NCI-H2196 (cell line): ENCODE results near the gene HIBCH.
"Not testable (repeated sequence)": the region's sequence is repeated elsewhere in the genome, so short reads cannot be mapped to it uniquely, and the experiment has no call there.

Source experiments
- DNase-seq: peaks from one replicate; lab custom pipeline; 2025; ENCODE audit not compliant: unreplicated experiment; lab: John Stamatoyannopoulos, UW

The HIBCH gene

GRCh38 chr2:190312635-190313025 lies 7.0 kb downstream of the HIBCH start:
- DNase-seq: not testable (repeated sequence)

- no peak for DNase-seq
Observed at GRCh38 chr2:190311893-190312634, 7.6 kb downstream of the HIBCH start.

GRCh38 chr2:190308031-190308430 lies 11.6 kb downstream of the HIBCH start:
- no peak for DNase-seq

- DNase-seq: no peak
Observed at GRCh38 chr2:190304404-190304803, 15.2 kb downstream of the HIBCH start.

GRCh38 chr2:190303647-190304046 lies 16.0 kb downstream of the HIBCH start:
- no peak for DNase-seq

- DNase-seq: no peak
Observed at GRCh38 chr2:190302052-190302451, 17.6 kb downstream of the HIBCH start.

GRCh38 chr2:190301032-190301431 lies 18.6 kb downstream of the HIBCH start:
- DNase-seq: no peak

GRCh38 chr2:190297880-190298279 lies 21.7 kb downstream of the HIBCH start:
- not testable (repeated sequence) for DNase-seq

GRCh38 chr2:190283783-190284182 lies 35.8 kb downstream of the HIBCH start:
- no peak for DNase-seq

- DNase-seq: no peak
Observed at GRCh38 chr2:190280565-190281350, 38.9 kb downstream of the HIBCH start.

GRCh38 chr2:190279256-190280134 lies 40.1 kb downstream of the HIBCH start:
- not testable (repeated sequence) for DNase-seq

GRCh38 chr2:190277234-190278112 lies 42.2 kb downstream of the HIBCH start:
- peak; percentile 18 for DNase-seq

- no peak for DNase-seq
Observed at GRCh38 chr2:190272457-190272842, 47.2 kb downstream of the HIBCH start.

- no peak for DNase-seq
Observed at GRCh38 chr2:190271783-190272456, 47.7 kb downstream of the HIBCH start.

- DNase-seq: no peak
Observed at GRCh38 chr2:190270298-190270697, 49.3 kb downstream of the HIBCH start.

- not testable (repeated sequence) for DNase-seq
Observed at GRCh38 chr2:190269699-190270098, 49.9 kb downstream of the HIBCH start.

- no peak for DNase-seq
Observed at GRCh38 chr2:190267302-190267701, 52.3 kb downstream of the HIBCH start.

- no peak for DNase-seq
Observed at GRCh38 chr2:190266314-190266713, 53.3 kb downstream of the HIBCH start.

- no peak for DNase-seq
Observed at GRCh38 chr2:190261851-190262250, 57.8 kb downstream of the HIBCH start.

GRCh38 chr2:190256087-190256486 lies 63.5 kb downstream of the HIBCH start:
- no peak for DNase-seq
